Liver (tissue), 9 donors: ENCODE data around the gene THRAP3. TPM values are rescaled to one million over a fixed set of nuclear protein-coding genes. Genes with fewer than 3 reads are reported as not detected.

Experiments used
- DNase-seq: peaks from one replicate; pipeline ENCODE4 v3.0.0-alpha.2; 2017; ENCODE audit warnings: low spot score
- H3K27ac ChIP-seq, 2 donors: one replicate each; pipeline ENCODE4 v1.7.0; 2013; ENCODE audit warnings: inconsistent platforms in 2 of 2, low read length in 2 of 2, control low read depth in 1 of 2, low read depth in 1 of 2, mild to moderate bottlenecking in 1 of 2
- H3K27me3 ChIP-seq, 4 donors: one replicate each; pipeline versions ENCODE4 v1.6.1 to v1.7.0; 2013; ENCODE audit warnings: low read length in 3 of 4, inconsistent platforms in 1 of 4, mild to moderate bottlenecking in 1 of 4, moderate library complexity in 1 of 4; ENCODE audit not compliant: control insufficient read depth in 4 of 4, insufficient read depth in 4 of 4
- H3K36me3 ChIP-seq, 4 donors: one replicate each; pipeline versions ENCODE4 v1.6.1 to v1.7.0; 2013; ENCODE audit warnings: low read length in 3 of 4, mild to moderate bottlenecking in 3 of 4, low read depth in 1 of 4, moderate library complexity in 1 of 4; ENCODE audit not compliant: control insufficient read depth in 4 of 4, insufficient read depth in 3 of 4
- H3K4me1 ChIP-seq, 4 donors: one replicate each; pipeline versions ENCODE4 v1.6.1 to v1.7.0; 2013; ENCODE audit warnings: low read length in 3 of 4, mild to moderate bottlenecking in 3 of 4, moderate library complexity in 1 of 4; ENCODE audit not compliant: control insufficient read depth in 4 of 4, insufficient read depth in 4 of 4
- H3K4me3 ChIP-seq, 3 donors: one replicate each; pipeline versions ENCODE4 v1.6.1 to v1.7.0; 2013; ENCODE audit warnings: low read length in 3 of 3, control low read depth in 1 of 3, low read depth in 1 of 3, mild to moderate bottlenecking in 1 of 3
- H3K9ac ChIP-seq, 2 donors: one replicate each; pipeline ENCODE4 v1.7.0; 2013; ENCODE audit warnings: low read length in 2 of 2, mild to moderate bottlenecking in 2 of 2, moderate library complexity in 2 of 2, control low read depth in 1 of 2, low read depth in 1 of 2
- H3K9me3 ChIP-seq, 4 donors: one replicate each; pipeline versions ENCODE4 v1.6.1 to v1.7.0; 2013; ENCODE audit warnings: low read length in 3 of 4; ENCODE audit not compliant: control insufficient read depth in 4 of 4
- ATF3 ChIP-seq: IDR thresholded peaks from 2 replicates; pipeline ENCODE4 v1.6.1; 2016; ENCODE audit warnings: antibody characterized with exemption
- CTCF ChIP-seq: fragments of 150-350 bp; IDR thresholded peaks from 2 replicates; pipeline ENCODE4 v1.5.1; 2017; ENCODE audit warnings: improper control_type of control experiment, low read depth, low read length; ENCODE audit not compliant: missing input control
- EGR1 ChIP-seq, 2 donors: IDR thresholded peaks; 2 replicates each; pipeline ENCODE4 v1.6.1; 2016 to 2018; ENCODE audit warnings: antibody characterized with exemption in 2 of 2, low read depth in 2 of 2
- FOXA2 ChIP-seq: IDR thresholded peaks from 2 replicates; pipeline ENCODE4 v1.6.1; 2016; ENCODE audit warnings: antibody characterized with exemption
- GABPA ChIP-seq, 2 donors: IDR thresholded peaks in 1 of 2; conservative IDR thresholded peaks in 1 of 2; 2 replicates each; pipeline ENCODE4 v1.6.1; 2016; ENCODE audit warnings: antibody characterized with exemption in 2 of 2, mild to moderate bottlenecking in 1 of 2, moderate library complexity in 1 of 2
- HNF4A ChIP-seq, 2 donors: conservative IDR thresholded peaks; 2 replicates each; pipeline ENCODE4 v1.6.1; 2016; ENCODE audit warnings: antibody characterized with exemption in 2 of 2, mild to moderate bottlenecking in 2 of 2
- HNF4G ChIP-seq: IDR thresholded peaks from 2 replicates; pipeline ENCODE4 v1.6.1; 2016; ENCODE audit warnings: antibody characterized with exemption
- JUND ChIP-seq, 2 donors: IDR thresholded peaks; 2 replicates each; pipeline ENCODE4 v1.6.1; 2016; ENCODE audit warnings: antibody characterized with exemption in 2 of 2
- MAX ChIP-seq: IDR thresholded peaks from 2 replicates; pipeline ENCODE4 v1.6.1; 2016; ENCODE audit warnings: antibody characterized with exemption
- NR2F2 ChIP-seq: IDR thresholded peaks from 2 replicates; pipeline ENCODE4 v1.6.1; 2016; ENCODE audit warnings: antibody characterized with exemption
- RAD21 ChIP-seq, 2 donors: IDR thresholded peaks; 2 replicates each; pipeline ENCODE4 v1.6.1; 2016; ENCODE audit warnings: antibody characterized with exemption in 2 of 2, mild to moderate bottlenecking in 2 of 2
- REST ChIP-seq: IDR thresholded peaks from 2 replicates; pipeline ENCODE4 v1.6.1; 2016; ENCODE audit warnings: antibody characterized with exemption, mild to moderate bottlenecking
- RXRA ChIP-seq, 2 donors: IDR thresholded peaks; 2 replicates each; pipeline ENCODE4 v1.6.1; 2017 to 2018; ENCODE audit warnings: antibody characterized with exemption in 2 of 2, mild to moderate bottlenecking in 1 of 2
- SP1 ChIP-seq: IDR thresholded peaks from 2 replicates; pipeline ENCODE4 v1.6.1; 2018; ENCODE audit warnings: antibody characterized with exemption, mild to moderate bottlenecking
- TAF1 ChIP-seq: conservative IDR thresholded peaks from 2 replicates; pipeline ENCODE4 v1.6.1; 2016; ENCODE audit warnings: antibody characterized with exemption, mild to moderate bottlenecking
- ZBTB33 ChIP-seq: IDR thresholded peaks from 2 replicates; pipeline ENCODE4 v1.6.1; 2016; ENCODE audit warnings: antibody characterized with exemption
- WGBS: extraction: QIAGEN DNeasy Blood & Tissue Kit; methylation state at CpG from one replicate; pipeline ENCODE4 v1.1.7; 2013; 5-methylcytosine and 5-hydroxymethylcytosine counted together
- polyA plus RNA-seq, 2 donors: library from polyadenylated mRNA; stranded (reverse) in 1 of 2; unstranded in 1 of 2; fragments of 200-250 nt in 1 of 2; fragments of >200 nt in 1 of 2; fragmentation: Nextera tagmentation in 1 of 2; extraction: Ambion mirVana in 1 of 2; gene quantifications; one replicate each; pipeline versions ENCODE4 v1.2.1 to v1.2.3, GENCODE V29; 2013 to 2015
- total RNA-seq, 2 donors: library from RNA; depleted of rRNA; stranded (reverse); fragments of >200 nt; gene quantifications; one replicate each; pipeline ENCODE4 v1.2.3, GENCODE V29; 2014
- donor health status: healthy.
- donor health status: healthy.
- donor health status: healthy.
- donor health status: healthy.
- donor health status: healthy.

THRAP3 gene
- total and polyA plus RNA-seq, 4 donors = 21.3 to 55.1 (median 45.8) TPM

GRCh38 chr1:36204347-36204909 is 19.8 kb upstream of the THRAP3 start (continued):
- TF ChIP-seq CTCF = no peak
- no peak for TF ChIP-seq NR2F2
- no peak for TF ChIP-seq ZBTB33
- TF ChIP-seq JUND (IDR thresholded peaks at IDR 0.05) = no peak
- TF ChIP-seq EGR1 (IDR thresholded peaks at IDR 0.05; ENCODE audit: low read depth in 2 of 2) = no peak

- Histone ChIP-seq H3K4me1 (peaks cover 0 to 17% (median 9%) of the 10 kb centered on the region in 4 donors), H3K36me3 (no peaks in the 10 kb centered on the region), H3K4me3 (no peak overlapping the region), H3K27me3 (no peaks in the 10 kb centered on the region), H3K9me3 (no peaks in the 10 kb centered on the region), H3K27ac (no peak overlapping the region), H3K9ac (no peak overlapping the region)
- no peak for DNase-seq
- TF ChIP-seq SP1 = no peak
- no peak for TF ChIP-seq RAD21 (IDR thresholded peaks at IDR 0.05)
- TF ChIP-seq REST = no peak
- no peak for TF ChIP-seq HNF4A (conservative IDR thresholded peaks at IDR 0.05)
- no peak for TF ChIP-seq HNF4G
- no peak for TF ChIP-seq RXRA (IDR thresholded peaks at IDR 0.05)
- no peak for TF ChIP-seq NR2F2
- no peak for TF ChIP-seq CTCF
- no peak for TF ChIP-seq MAX
- TF ChIP-seq TAF1 = no peak
- no peak for TF ChIP-seq EGR1 (IDR thresholded peaks at IDR 0.05; ENCODE audit: low read depth in 2 of 2)
- TF ChIP-seq ZBTB33 = no peak
- TF ChIP-seq FOXA2 = no peak
- TF ChIP-seq ATF3 = no peak
- no peak for TF ChIP-seq GABPA (IDR thresholded peaks at IDR 0.05 in 1 of 2, conservative IDR thresholded peaks at IDR 0.05 in 1 of 2)
- WGBS = 91% methylated on average over 3 of the region's 3 CpGs
These were observed 17.9 kb upstream of the THRAP3 start for GRCh38 chr1:36206323-36206858.
